Neuron (in vitro differentiated cells): ENCODE measurements around the gene MYO5B.

ENCODE experiments used
- H2AFZ ChIP-seq: one replicate; pipeline ENCODE4 v1.6.1; 2013; ENCODE audit warnings: low read depth, mild to moderate bottlenecking, inconsistent platforms, low read length, moderate library complexity
- H3K27me3 ChIP-seq: one replicate; pipeline ENCODE4 v1.6.1; 2013; ENCODE audit warnings: low read length; ENCODE audit not compliant: insufficient read depth
- H3K36me3 ChIP-seq: one replicate; pipeline ENCODE4 v1.6.1; 2013; ENCODE audit warnings: low read length; ENCODE audit not compliant: insufficient read depth
- H3K4me1 ChIP-seq: one replicate; pipeline ENCODE4 v1.6.1; 2013; ENCODE audit warnings: low read length; ENCODE audit not compliant: insufficient read depth
- H3K4me3 ChIP-seq: 2 replicates; pipeline ENCODE4 v1.5.1; 2013; ENCODE audit warnings: mild to moderate bottlenecking, low read length, moderate library complexity
- H3K9me3 ChIP-seq: one replicate; pipeline ENCODE4 v1.6.1; 2013; ENCODE audit warnings: low read length

Gene MYO5B

DNA sequence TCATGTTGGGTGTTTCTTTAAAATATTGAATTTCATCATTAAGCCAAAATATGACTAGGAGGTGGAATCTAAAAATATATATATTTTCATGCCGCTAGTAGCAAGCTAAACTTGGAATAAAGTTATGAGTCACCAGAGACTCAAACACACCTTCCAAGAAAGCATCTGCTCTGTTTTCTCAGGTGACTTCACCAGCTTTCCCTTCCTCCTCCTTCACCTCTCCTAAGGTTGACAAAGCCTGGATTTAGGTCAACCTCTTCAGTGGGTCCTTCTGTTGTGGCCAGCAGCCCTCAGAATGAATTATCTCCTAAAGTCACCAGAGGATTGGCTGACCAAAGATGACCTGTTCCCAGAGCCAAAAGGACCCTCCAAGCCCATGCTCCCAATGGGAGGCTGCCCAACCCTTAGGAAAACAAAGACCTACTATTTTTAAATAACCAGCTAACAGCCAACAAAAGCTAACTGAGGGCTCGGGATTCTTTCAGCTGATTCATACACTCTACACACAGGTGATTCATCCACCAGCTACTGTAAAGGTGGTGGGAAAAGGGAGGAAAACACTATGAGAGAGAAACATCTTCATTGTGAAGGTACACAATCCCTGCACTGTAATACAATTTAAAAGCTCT, 113.9 kb downstream of the MYO5B start:
- Histone ChIP-seq H3K4me1 (no peaks in the 10 kb centered on the region), H3K4me3 (no peak overlapping the region), H2AFZ (no peak overlapping the region), H3K27me3 (peaks cover 2% of the 10 kb centered on the region), H3K36me3 (no peaks in the 10 kb centered on the region), H3K9me3 (no peaks in the 10 kb centered on the region)

DNA sequence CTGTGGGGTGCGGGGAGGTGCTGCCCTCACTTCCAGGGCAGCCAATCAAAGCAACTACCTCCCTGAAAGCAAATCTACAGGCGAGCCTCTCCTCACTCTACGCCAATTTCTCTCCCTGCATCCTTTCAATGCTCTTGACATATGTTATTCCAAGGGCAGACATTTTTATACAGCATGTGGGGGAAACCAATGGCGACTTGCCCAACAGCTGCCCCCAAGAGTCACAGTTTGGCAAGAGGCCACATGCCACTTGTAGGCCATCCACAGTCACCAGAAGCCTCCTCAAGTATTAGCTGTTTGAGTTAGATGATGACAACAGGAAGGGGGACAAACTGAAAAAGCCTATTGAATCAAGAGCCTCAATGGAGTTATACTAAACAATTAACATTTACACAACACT, 114.6 kb downstream of the MYO5B start:
- H3K36me3 ChIP-seq = no peaks in the 10 kb centered on the region
- H3K4me3 ChIP-seq = no peak overlapping the region
- no peaks in the 10 kb centered on the region for H3K9me3 ChIP-seq
- peaks cover 2% of the 10 kb centered on the region for H3K27me3 ChIP-seq
- no peaks in the 10 kb centered on the region for H3K4me1 ChIP-seq
- H2AFZ ChIP-seq = no peak overlapping the region

DNA sequence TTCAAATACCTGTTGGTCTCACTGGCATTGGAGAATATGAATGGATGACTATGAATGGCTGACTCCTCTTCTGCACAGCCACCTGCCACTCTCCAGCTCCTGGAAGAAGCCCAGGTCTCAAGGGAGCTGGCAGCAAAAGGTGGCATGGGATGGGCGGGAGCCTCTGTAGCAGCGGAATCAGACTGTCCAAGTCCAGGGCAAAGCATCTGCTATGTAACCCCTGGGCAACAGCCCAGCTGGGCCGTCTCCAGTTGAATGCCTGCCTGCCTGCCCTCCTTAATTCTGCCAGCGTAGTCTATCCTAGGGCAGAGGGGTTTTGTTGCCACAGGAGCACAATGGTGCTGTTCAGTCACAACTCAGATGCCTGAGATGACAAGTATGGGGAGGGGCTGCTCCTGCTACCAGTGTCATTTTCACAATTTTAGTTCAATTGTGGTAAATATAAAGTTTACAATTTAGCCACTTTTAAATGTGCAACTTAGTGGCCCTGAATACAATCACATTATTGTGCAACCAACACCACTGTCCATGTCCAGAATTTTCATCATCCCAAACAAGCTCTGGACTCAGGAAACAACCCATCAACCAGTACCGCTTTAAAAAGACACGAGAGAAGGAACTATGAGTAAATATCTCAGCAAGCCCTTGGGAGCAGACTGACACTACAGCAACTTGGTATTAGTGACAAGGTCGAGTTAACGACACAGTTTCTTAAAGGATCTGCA, 115.2 kb downstream of the MYO5B start:
- peaks cover 2% of the 10 kb centered on the region for H3K27me3 ChIP-seq
- H3K4me3 ChIP-seq = no peak overlapping the region
- no peak overlapping the region for H2AFZ ChIP-seq
- H3K9me3 ChIP-seq = no peaks in the 10 kb centered on the region
- no peaks in the 10 kb centered on the region for H3K4me1 ChIP-seq
- H3K36me3 ChIP-seq = no peaks in the 10 kb centered on the region

DNA sequence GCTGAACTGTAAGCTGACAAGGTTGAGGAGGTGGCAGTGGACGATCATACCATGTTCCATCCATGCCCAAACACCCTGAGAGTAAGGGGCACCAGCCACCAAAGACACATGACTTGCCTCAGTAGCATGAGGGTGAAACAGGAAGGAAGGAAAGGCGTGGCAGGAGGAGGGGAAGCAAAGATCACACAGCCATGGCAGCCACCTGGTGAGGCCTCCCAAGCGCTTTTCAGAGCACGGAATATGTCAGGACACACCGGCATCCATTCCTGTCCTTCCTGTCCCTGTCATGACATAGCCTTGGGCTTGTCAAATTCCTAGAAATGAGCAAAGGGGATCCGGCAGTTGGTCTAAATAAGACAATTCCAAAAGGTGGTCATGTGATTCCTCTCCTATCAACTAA, 118.7 kb downstream of the MYO5B start:
- Histone ChIP-seq H3K27me3 (no peaks in the 10 kb centered on the region), H3K4me3 (no peak overlapping the region), H3K36me3 (no peaks in the 10 kb centered on the region), H2AFZ (no peak overlapping the region), H3K9me3 (no peaks in the 10 kb centered on the region), H3K4me1 (no peaks in the 10 kb centered on the region)

DNA sequence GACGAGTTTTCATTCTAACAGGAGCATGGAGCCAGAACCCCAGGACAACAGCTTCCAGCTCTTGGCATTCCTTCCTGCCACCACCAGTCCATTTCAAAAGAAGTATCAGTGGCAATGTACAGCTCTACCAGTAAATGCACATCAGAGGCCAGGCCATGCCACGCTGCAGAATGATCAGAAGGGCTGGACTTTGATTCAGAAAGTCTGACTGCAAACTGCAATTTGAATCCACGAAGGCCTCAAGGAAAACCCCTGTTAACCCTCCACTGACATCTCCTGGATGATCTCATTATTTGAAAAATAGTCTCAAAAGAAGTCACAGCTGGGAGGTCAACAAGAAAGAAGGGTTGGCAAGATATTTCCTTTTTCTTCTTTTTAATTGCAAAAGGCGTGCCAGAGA, 119.2 kb downstream of the MYO5B start:
- Histone ChIP-seq H2AFZ (no peak overlapping the region), H3K4me3 (no peak overlapping the region), H3K9me3 (no peaks in the 10 kb centered on the region), H3K27me3 (no peaks in the 10 kb centered on the region), H3K36me3 (no peaks in the 10 kb centered on the region), H3K4me1 (no peaks in the 10 kb centered on the region)

DNA sequence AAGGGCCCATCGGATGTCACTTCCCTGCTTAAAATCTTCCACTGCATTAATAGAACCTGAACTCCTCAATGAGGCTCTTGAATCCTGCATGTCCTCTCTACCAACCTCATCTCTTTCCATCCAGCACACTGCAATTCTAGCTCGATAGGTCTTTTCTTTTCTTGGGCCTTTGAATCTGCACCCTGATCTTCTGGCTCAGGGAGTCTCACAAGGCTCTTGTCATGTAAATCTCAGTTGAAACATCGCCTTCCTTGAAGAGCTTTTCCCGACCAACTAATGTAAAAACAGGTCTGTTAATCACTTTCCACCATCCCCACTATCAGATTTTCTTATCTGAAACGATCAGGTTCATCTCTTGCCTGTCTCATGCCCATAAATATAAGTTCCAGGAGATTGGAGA, 120.5 kb downstream of the MYO5B start:
- H3K4me1 ChIP-seq = no peaks in the 10 kb centered on the region
- H3K36me3 ChIP-seq = no peaks in the 10 kb centered on the region
- no peaks in the 10 kb centered on the region for H3K9me3 ChIP-seq
- H2AFZ ChIP-seq = no peak overlapping the region
- H3K4me3 ChIP-seq = no peak overlapping the region
- no peaks in the 10 kb centered on the region for H3K27me3 ChIP-seq

DNA sequence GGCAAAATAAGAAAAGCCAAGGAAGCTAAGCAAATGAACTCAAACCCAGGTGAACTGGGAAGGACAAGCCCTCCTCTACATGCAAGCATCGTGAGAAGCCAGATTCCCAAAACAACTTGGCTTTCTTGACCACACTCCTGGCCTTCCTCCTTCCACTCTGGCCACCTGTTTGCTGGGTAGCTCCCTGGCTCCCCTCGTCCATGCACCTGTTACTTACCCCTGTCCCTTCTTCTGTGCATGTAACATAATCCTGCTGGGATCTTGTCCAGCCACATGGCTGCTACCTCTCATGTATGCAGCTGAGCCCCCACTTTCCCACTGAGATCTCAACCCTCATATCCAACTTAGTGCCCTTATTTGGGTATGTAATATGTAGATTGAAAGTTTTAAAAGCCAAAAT, 121.6 kb downstream of the MYO5B start:
- Histone ChIP-seq H2AFZ (no peak overlapping the region), H3K9me3 (no peaks in the 10 kb centered on the region), H3K36me3 (no peaks in the 10 kb centered on the region), H3K4me3 (no peak overlapping the region), H3K4me1 (no peaks in the 10 kb centered on the region), H3K27me3 (no peaks in the 10 kb centered on the region)

DNA sequence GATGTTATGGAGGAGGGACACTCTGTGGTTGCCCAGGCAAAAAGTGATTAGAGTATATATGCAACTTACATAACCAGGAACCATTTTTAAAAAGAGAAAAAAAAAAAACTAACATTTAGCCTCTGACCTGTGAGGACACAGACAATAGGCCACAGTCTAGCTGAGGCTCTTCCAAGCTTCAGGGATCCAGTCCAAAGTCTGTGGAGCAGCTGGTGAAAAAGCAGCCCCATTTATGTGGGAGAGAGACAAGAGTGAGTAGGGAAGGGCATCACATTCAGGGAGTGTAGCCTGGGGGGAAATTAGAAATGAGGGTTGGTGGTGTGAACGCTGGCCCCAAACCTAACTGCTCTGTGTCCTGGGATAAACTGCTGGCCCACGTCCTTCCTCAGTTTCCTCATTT, 122.8 kb downstream of the MYO5B start:
- H3K4me1 ChIP-seq = no peaks in the 10 kb centered on the region
- no peaks in the 10 kb centered on the region for H3K9me3 ChIP-seq
- no peak overlapping the region for H2AFZ ChIP-seq
- H3K36me3 ChIP-seq = no peaks in the 10 kb centered on the region
- no peaks in the 10 kb centered on the region for H3K27me3 ChIP-seq
- no peak overlapping the region for H3K4me3 ChIP-seq

DNA sequence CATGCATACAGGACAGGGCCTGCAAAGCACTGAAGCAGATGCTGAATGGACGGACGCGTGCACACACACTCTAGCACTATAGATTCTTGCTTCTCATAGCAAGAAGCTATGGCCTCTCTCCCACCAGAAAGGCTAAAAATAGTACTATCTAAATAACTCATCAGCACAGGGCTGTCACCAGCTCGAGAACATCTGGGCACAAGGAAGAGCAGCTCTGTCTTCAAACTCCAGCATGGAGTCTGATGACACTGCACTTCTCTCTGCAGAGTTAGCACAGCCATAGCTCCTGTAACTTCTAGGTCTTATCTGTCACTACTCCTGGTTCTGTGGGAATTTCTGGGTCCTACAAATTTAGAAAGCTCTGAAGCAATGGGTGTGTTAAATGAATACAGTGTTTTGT, 123.5 kb downstream of the MYO5B start:
- Histone ChIP-seq H3K4me3 (no peak overlapping the region), H3K9me3 (no peaks in the 10 kb centered on the region), H3K4me1 (no peaks in the 10 kb centered on the region)

DNA sequence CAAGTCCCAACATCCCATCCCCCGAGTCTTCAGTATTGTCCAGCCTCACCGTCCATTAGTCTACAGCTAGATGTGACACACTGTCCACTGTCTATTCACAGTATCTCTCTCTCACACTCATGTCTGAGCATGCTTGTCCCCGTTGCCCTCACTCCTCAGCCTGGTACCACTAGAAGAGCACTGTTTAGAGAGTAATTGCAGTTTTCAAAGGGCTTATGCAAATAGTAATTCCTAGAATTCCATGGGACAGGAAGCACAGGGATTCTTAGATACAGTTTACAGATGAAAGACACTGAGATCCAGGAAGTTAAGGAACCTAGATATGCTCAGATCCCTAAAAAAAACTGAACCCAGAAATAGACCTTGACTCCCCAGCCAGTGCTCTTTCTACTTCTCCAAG, 125.5 kb downstream of the MYO5B start:
- Histone ChIP-seq H3K36me3 (no peaks in the 10 kb centered on the region), H2AFZ (no peak overlapping the region), H3K27me3 (no peaks in the 10 kb centered on the region), H3K9me3 (no peaks in the 10 kb centered on the region), H3K4me1 (no peaks in the 10 kb centered on the region), H3K4me3 (no peak overlapping the region)

More for the DNA sequence above, 123.5 kb downstream of the MYO5B start:
- no peaks in the 10 kb centered on the region for H3K36me3 ChIP-seq
- H3K27me3 ChIP-seq = no peaks in the 10 kb centered on the region
- no peak overlapping the region for H2AFZ ChIP-seq

DNA sequence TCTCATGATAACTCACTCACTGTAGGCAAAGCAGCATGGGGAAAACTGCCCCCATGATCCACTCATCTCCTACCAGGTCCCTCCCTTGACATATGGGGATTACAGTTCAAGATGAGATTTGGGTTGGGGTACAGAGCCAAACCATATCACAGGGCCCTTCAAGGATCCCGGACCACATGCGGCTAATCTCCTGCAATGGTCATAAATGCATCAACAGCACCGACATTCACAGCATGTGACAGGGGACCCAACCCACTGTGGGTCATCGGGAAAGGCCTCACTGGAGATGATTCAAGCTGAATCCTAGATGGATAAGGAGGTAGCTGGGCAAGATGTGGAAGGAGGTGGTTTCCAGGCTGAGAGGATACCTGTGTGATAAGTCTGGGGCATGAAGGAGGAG, 129.4 kb downstream of the MYO5B start:
- no peaks in the 10 kb centered on the region for H3K36me3 ChIP-seq
- no peak overlapping the region for H2AFZ ChIP-seq
- peaks cover 4% of the 10 kb centered on the region for H3K27me3 ChIP-seq
- no peaks in the 10 kb centered on the region for H3K9me3 ChIP-seq
- no peaks in the 10 kb centered on the region for H3K4me1 ChIP-seq
- H3K4me3 ChIP-seq = no peak overlapping the region

DNA sequence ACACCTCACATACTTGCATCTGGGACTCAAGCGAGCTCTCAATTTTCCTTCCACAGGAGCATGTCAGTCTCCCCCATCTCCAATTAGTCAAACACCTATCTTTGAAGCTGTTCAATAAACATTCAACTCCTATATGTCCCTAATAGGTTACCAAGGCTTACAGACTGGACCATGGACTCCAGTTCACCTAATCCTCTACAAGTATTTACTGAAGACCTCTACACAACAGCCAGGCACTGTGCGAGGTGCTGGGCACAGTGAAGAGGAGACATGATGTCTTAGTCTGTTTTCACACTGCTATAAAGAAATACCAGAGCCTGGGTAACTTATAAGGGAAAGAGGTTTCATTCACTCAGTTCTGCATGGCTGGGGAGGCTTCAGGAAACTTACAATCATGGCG, 129.9 kb downstream of the MYO5B start:
- Histone ChIP-seq H3K36me3 (no peaks in the 10 kb centered on the region), H2AFZ (no peak overlapping the region), H3K4me1 (no peaks in the 10 kb centered on the region), H3K9me3 (no peaks in the 10 kb centered on the region), H3K27me3 (peaks cover 4% of the 10 kb centered on the region), H3K4me3 (no peak overlapping the region)

DNA sequence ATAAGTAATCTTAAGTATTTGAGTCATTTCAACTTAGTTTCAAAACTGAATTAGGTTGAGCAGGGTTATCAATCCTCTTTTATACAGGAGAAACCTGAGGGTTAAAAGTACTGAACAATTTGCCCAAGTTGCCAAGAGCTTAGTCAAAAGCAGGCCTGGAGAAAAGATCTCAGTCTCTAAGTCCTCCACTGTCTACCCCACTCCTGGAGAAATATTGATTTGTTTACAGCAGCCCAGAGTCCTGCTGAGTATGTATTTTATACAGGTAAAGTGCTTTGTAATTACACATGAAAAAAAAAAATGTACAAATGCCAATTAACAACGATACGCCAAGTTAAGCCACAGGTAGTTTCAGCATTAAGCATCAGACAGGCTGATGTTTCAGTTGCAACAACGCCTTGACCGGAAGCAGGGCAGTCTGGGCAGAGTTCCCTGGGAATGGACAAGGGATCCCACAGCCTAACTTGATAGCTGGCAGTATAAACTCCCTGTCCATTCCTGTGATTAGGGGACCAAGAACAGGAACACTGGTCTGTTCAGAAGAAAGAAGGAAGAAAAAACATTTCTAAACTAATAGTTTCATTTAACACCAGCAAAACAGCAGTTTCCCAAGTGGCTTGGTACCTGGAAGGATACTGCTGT, 132.9 kb downstream of the MYO5B start:
- no peaks in the 10 kb centered on the region for H3K9me3 ChIP-seq
- no peak overlapping the region for H2AFZ ChIP-seq
- H3K27me3 ChIP-seq = peaks cover 4% of the 10 kb centered on the region
- no peak overlapping the region for H3K4me3 ChIP-seq
- H3K36me3 ChIP-seq = no peaks in the 10 kb centered on the region
- H3K4me1 ChIP-seq = no peaks in the 10 kb centered on the region
